PC-3 (cell line): ENCODE measurements around the gene KDM1A. TPM values are rescaled to one million over a fixed set of nuclear protein-coding genes. Genes with fewer than 3 reads are reported as not detected.
"Not testable (repeated sequence)": the region's sequence is repeated elsewhere in the genome, so short reads cannot be mapped to it uniquely, and the experiment has no call there.

Experiments used
- ATAC-seq: fragments of 200-7000 bp; cut with Tn5 transposase; 2 replicates; pipeline ENCODE4 v1.9.1; 2020; ENCODE audit warnings: mild to moderate bottlenecking, moderate library complexity
- BruUV-seq: library from RNA; stranded (reverse); fragments of 400-500 nt; replicated peaks from 2 replicates; lab custom pipeline; 2021; lab: Mats Ljungman, UMichigan
- CTCF ChIA-PET: fragments of 300-600 bp; sonication (Branson Sonifier 250); formaldehyde crosslinking; loops from one replicate; lab custom pipeline; 2022; ENCODE audit warnings: antibody characterized with exemption; lab: Charles Lee
- POLR2A ChIA-PET: fragments of 300-600 bp; sonication (Branson Sonifier 250); formaldehyde crosslinking; loops from one replicate; lab custom pipeline; 2022; ENCODE audit warnings: antibody characterized with exemption; ENCODE audit not compliant: unreplicated experiment; lab: Charles Lee
- DNase-seq: peaks from one replicate; pipeline ENCODE4 v3.0.0-alpha.2; 2015
- H2AFZ ChIP-seq: fragments of 300-600 bp; sonication (generic); 2 replicates; pipeline ENCODE4 v1.6.0; 2016; ENCODE audit warnings: antibody characterized with exemption, low read length
- H3F3A ChIP-seq: fragments of 300-600 bp; sonication (generic); one replicate; pipeline ENCODE4 v1.6.0; 2017; ENCODE audit warnings: antibody characterized with exemption, low read length, control low read depth, mild to moderate bottlenecking; ENCODE audit not compliant: unreplicated experiment
- H3K27ac ChIP-seq: fragments of 300-600 bp; sonication (generic); 2 replicates; pipeline ENCODE4 v1.5.1; 2016; ENCODE audit warnings: mild to moderate bottlenecking, low read length
- H3K27me3 ChIP-seq: fragments of 300-600 bp; sonication (generic); 2 replicates; pipeline ENCODE4 v1.6.1; 2016; ENCODE audit warnings: low read length, mixed read lengths
- H3K36me3 ChIP-seq: fragments of 300-600 bp; sonication (generic); 2 replicates; pipeline ENCODE4 v1.6.1; 2016; ENCODE audit warnings: low read depth, mixed run types, low read length, mixed read lengths
- H3K4me1 ChIP-seq: fragments of 300-600 bp; sonication (generic); 2 replicates; pipeline ENCODE4 v1.5.1; 2016; ENCODE audit warnings: low read length; ENCODE audit not compliant: insufficient read depth
- H3K4me2 ChIP-seq: fragments of 300-600 bp; sonication (generic); 2 replicates; pipeline ENCODE4 v1.6.0; 2016; ENCODE audit warnings: low read length
- H3K4me3 ChIP-seq: fragments of 300-600 bp; sonication (generic); 2 replicates; pipeline ENCODE4 v1.5.1; 2016; ENCODE audit warnings: mild to moderate bottlenecking, low read length, mixed read lengths
- H3K79me2 ChIP-seq: fragments of 300-600 bp; sonication (generic); 2 replicates; pipeline ENCODE4 v1.6.1; 2017; ENCODE audit warnings: low read length, mixed read lengths
- H3K9ac ChIP-seq: fragments of 300-600 bp; sonication (generic); 2 replicates; pipeline ENCODE4 v1.6.0; 2016; ENCODE audit warnings: mild to moderate bottlenecking, low read length
- H3K9me2 ChIP-seq: fragments of 300-600 bp; sonication (generic); replicated peaks from 2 replicates; pipeline ENCODE4 v1.6.1; 2016; ENCODE audit warnings: mixed run types, low read length, mixed read lengths
- H3K9me3 ChIP-seq: fragments of 300-600 bp; sonication (generic); 2 replicates; pipeline ENCODE4 v1.6.1; 2016; ENCODE audit warnings: low read length, mixed read lengths
- H4K20me1 ChIP-seq: fragments of 300-600 bp; sonication (generic); 2 replicates; pipeline ENCODE4 v1.6.1; 2016; ENCODE audit warnings: low read length, mixed read lengths
- CTCF ChIP-seq: fragments of 300-600 bp; sonication (generic); conservative IDR thresholded peaks from 2 replicates; pipeline ENCODE4 v1.5.1; 2017; ENCODE audit warnings: antibody characterized with exemption, low read depth, mild to moderate bottlenecking, low read length
- EZH2 ChIP-seq: fragments of 300-600 bp; sonication (generic); IDR thresholded peaks from one replicate; pipeline ENCODE4 v1.6.1; 2017; ENCODE audit warnings: antibody characterized with exemption, mild to moderate bottlenecking, low read length; ENCODE audit not compliant: unreplicated experiment
- EZH2phosphoT487 ChIP-seq: fragments of 300-600 bp; sonication (generic); IDR thresholded peaks from 2 replicates; pipeline ENCODE4 v1.6.1; 2018; ENCODE audit warnings: mild to moderate bottlenecking, antibody characterized with exemption, low read length, borderline replicate concordance
- intact Hi-C: fragments of 100-400 bp; cut with micrococcal nuclease; formaldehyde crosslinking; loops from 2 replicates; pipeline ENCODE4 v1.9.0; 2023
- total RNA-seq: library from RNA; depleted of rRNA; stranded (reverse); fragments of >200 nt; gene quantifications from 2 replicates; pipeline ENCODE4 v1.2.3, GENCODE V29; 2014

KDM1A gene
- total RNA-seq, 1 experiment from 2014 or later: 186 TPM

- intact Hi-C loops: no loop called here
These were observed 10.4 kb upstream of the KDM1A start for GRCh38 chr1:23008901-23009300.

GRCh38 chr1:23010025-23010424, 9.2 kb upstream of the KDM1A start:
- ATAC-seq, DNase-seq, BruUV-seq, CTCF ChIA-PET, H3K4me3 ChIP-seq, H3K79me2 ChIP-seq, H3F3A ChIP-seq, H2AFZ ChIP-seq, H3K27me3 ChIP-seq, H3K9me3 ChIP-seq, H4K20me1 ChIP-seq, H3K36me3 ChIP-seq, H3K9me2 ChIP-seq: not testable (repeated sequence)
- intact Hi-C loops: loop anchor here (2.0 kb wide), 1 partner anchor 33 kb away; no protein-coding TSS in a partner anchor
- POLR2A ChIA-PET: interaction anchor here (0.6 kb wide), 1 partner anchor 346 kb away, joined by 4 read pairs; no protein-coding TSS in a partner anchor
- H3K4me2 ChIP-seq: peak overlapping the region; percentile 73
- H3K4me1 ChIP-seq: peaks cover 24% of the 10 kb centered on the region
- H3K9ac ChIP-seq: peak overlapping the region; percentile 89
- H3K27ac ChIP-seq: peak overlapping the region; percentile 97

More at GRCh38 chr1:23008901-23009300, 10.4 kb upstream of the KDM1A start:
- POLR2A ChIA-PET: no interaction called here
- CTCF ChIA-PET: no interaction called here
- Histone ChIP-seq H4K20me1 (no peaks in the 10 kb centered on the region), H3K79me2 (no peaks in the 10 kb centered on the region), H3K9me3 (no peaks in the 10 kb centered on the region), H3K4me2 (no peak overlapping the region), H3K9ac (no peak overlapping the region), H2AFZ (no peak overlapping the region), H3K9me2 (no peaks in the 10 kb centered on the region), H3F3A (peaks cover 7% of the 10 kb centered on the region), H3K4me3 (no peak overlapping the region), H3K36me3 (no peaks in the 10 kb centered on the region), H3K27ac (peak overlapping the region; percentile 97; the same call in 1 of the 2 replicates), H3K27me3 (no peaks in the 10 kb centered on the region), H3K4me1 (peaks cover 33% of the 10 kb centered on the region)
- no peak for TF ChIP-seq EZH2phosphoT487
- TF ChIP-seq EZH2: no peak
- TF ChIP-seq CTCF: no peak
- ATAC-seq (no peak), DNase-seq (no peak)
- no TSS peak for BruUV-seq

GRCh38 chr1:23013657-23014056, 5.6 kb upstream of the KDM1A start:
- Histone ChIP-seq H3K9me3 (no peaks in the 10 kb centered on the region), H3K9ac (no peak overlapping the region), H3K4me1 (peaks cover 28% of the 10 kb centered on the region), H3F3A (peaks cover 3% of the 10 kb centered on the region), H3K4me3 (no peak overlapping the region), H2AFZ (no peak overlapping the region), H3K4me2 (no peak overlapping the region), H3K79me2 (no peaks in the 10 kb centered on the region), H4K20me1 (no peaks in the 10 kb centered on the region), H3K27me3 (no peaks in the 10 kb centered on the region), H3K9me2 (no peaks in the 10 kb centered on the region), H3K27ac (no peak overlapping the region), H3K36me3 (no peaks in the 10 kb centered on the region)
- intact Hi-C loops: no loop called here
- CTCF ChIA-PET: no interaction called here
- no peak for TF ChIP-seq EZH2
- TF ChIP-seq EZH2phosphoT487: no peak
- no peak for TF ChIP-seq CTCF
- BruUV-seq: no TSS peak
- peak; percentile 26 for DNase-seq
- POLR2A ChIA-PET: no interaction called here
- ATAC-seq: no peak
